ENCODE measurements around the gene CLDND1. TPM values are rescaled to one million over a fixed set of nuclear protein-coding genes. Genes with fewer than 3 reads are reported as not detected.
A peak's percentile ranks its signal among the peaks of the same experiment; 100 is the strongest.

CLDND1 gene
- total RNA-seq, 1 experiment from 2014 or later: 80.6 TPM

- TF ChIP-seq, protein P1, sequence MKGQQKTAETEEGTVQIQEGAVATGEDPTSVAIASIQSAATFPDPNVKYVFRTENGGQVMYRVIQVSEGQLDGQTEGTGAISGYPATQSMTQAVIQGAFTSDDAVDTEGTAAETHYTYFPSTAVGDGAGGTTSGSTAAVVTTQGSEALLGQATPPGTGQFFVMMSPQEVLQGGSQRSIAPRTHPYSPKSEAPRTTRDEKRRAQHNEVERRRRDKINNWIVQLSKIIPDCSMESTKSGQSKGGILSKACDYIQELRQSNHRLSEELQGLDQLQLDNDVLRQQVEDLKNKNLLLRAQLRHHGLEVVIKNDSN (CRISPR knock-in tag; IDR thresholded peaks at IDR 0.05): 0 out of 2 replicates have a peak, but pooled peaks have one; percentile 18
- TF ChIP-seq, protein P2, sequence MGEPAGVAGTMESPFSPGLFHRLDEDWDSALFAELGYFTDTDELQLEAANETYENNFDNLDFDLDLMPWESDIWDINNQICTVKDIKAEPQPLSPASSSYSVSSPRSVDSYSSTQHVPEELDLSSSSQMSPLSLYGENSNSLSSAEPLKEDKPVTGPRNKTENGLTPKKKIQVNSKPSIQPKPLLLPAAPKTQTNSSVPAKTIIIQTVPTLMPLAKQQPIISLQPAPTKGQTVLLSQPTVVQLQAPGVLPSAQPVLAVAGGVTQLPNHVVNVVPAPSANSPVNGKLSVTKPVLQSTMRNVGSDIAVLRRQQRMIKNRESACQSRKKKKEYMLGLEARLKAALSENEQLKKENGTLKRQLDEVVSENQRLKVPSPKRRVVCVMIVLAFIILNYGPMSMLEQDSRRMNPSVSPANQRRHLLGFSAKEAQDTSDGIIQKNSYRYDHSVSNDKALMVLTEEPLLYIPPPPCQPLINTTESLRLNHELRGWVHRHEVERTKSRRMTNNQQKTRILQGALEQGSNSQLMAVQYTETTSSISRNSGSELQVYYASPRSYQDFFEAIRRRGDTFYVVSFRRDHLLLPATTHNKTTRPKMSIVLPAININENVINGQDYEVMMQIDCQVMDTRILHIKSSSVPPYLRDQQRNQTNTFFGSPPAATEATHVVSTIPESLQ (CRISPR knock-in tag; IDR thresholded peaks at IDR 0.05): no peak
- TF ChIP-seq CDX4 (CRISPR knock-in tag; IDR thresholded peaks at IDR 0.05; ENCODE audit: borderline replicate concordance) (no peak), IRF1 (CRISPR knock-in tag; IDR thresholded peaks at IDR 0.05) (no peak), MYBL2 (CRISPR knock-in tag; IDR thresholded peaks at IDR 0.05) (peak; percentile 35; the same call in 1 of the 2 replicates), ZNF416 (CRISPR knock-in tag; IDR thresholded peaks at IDR 0.05) (no peak), GRHL2 (CRISPR knock-in tag; IDR thresholded peaks at IDR 0.05; ENCODE audit: insufficient replicate concordance, severe bottlenecking) (no peak), HMGA2 (CRISPR knock-in tag; IDR thresholded peaks at IDR 0.05) (no peak), SMAD3 (CRISPR knock-in tag; IDR thresholded peaks at IDR 0.05; ENCODE audit: borderline replicate concordance) (no peak), ZNF281 (CRISPR knock-in tag; IDR thresholded peaks at IDR 0.05) (no peak), SP1 (CRISPR knock-in tag; conservative IDR thresholded peaks at IDR 0.05) (peak; percentile 80), ZNF396 (CRISPR knock-in tag; IDR thresholded peaks at IDR 0.05; ENCODE audit: borderline replicate concordance) (no peak), ZNF532 (CRISPR knock-in tag; IDR thresholded peaks at IDR 0.05; ENCODE audit: borderline replicate concordance) (no peak), ZNF263 (CRISPR knock-in tag; IDR thresholded peaks at IDR 0.05; ENCODE audit: low read depth) (no peak), ZNF219 (CRISPR knock-in tag; IDR thresholded peaks at IDR 0.05; ENCODE audit: borderline replicate concordance) (no peak), NR3C1 (CRISPR knock-in tag; conservative IDR thresholded peaks at IDR 0.05; ENCODE audit: low read depth) (no peak), TEAD4 (CRISPR knock-in tag; IDR thresholded peaks at IDR 0.05) (no peak), FOXK1 (CRISPR knock-in tag; IDR thresholded peaks at IDR 0.05) (no peak), OVOL2 (CRISPR knock-in tag; IDR thresholded peaks at IDR 0.05; ENCODE audit: borderline replicate concordance) (no peak)
- TF ChIP-seq, protein P3, sequence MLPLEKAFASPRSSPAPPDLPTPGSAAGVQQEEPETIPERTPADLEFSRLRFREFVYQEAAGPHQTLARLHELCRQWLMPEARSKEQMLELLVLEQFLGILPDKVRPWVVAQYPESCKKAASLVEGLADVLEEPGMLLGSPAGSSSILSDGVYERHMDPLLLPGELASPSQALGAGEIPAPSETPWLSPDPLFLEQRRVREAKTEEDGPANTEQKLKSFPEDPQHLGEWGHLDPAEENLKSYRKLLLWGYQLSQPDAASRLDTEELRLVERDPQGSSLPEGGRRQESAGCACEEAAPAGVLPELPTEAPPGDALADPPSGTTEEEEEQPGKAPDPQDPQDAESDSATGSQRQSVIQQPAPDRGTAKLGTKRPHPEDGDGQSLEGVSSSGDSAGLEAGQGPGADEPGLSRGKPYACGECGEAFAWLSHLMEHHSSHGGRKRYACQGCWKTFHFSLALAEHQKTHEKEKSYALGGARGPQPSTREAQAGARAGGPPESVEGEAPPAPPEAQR (CRISPR knock-in tag; IDR thresholded peaks at IDR 0.05): no peak
- TF ChIP-seq, protein P4, sequence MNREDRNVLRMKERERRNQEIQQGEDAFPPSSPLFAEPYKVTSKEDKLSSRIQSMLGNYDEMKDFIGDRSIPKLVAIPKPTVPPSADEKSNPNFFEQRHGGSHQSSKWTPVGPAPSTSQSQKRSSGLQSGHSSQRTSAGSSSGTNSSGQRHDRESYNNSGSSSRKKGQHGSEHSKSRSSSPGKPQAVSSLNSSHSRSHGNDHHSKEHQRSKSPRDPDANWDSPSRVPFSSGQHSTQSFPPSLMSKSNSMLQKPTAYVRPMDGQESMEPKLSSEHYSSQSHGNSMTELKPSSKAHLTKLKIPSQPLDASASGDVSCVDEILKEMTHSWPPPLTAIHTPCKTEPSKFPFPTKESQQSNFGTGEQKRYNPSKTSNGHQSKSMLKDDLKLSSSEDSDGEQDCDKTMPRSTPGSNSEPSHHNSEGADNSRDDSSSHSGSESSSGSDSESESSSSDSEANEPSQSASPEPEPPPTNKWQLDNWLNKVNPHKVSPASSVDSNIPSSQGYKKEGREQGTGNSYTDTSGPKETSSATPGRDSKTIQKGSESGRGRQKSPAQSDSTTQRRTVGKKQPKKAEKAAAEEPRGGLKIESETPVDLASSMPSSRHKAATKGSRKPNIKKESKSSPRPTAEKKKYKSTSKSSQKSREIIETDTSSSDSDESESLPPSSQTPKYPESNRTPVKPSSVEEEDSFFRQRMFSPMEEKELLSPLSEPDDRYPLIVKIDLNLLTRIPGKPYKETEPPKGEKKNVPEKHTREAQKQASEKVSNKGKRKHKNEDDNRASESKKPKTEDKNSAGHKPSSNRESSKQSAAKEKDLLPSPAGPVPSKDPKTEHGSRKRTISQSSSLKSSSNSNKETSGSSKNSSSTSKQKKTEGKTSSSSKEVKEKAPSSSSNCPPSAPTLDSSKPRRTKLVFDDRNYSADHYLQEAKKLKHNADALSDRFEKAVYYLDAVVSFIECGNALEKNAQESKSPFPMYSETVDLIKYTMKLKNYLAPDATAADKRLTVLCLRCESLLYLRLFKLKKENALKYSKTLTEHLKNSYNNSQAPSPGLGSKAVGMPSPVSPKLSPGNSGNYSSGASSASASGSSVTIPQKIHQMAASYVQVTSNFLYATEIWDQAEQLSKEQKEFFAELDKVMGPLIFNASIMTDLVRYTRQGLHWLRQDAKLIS (CRISPR knock-in tag; IDR thresholded peaks at IDR 0.05; ENCODE audit: borderline replicate concordance): no peak
Measured at GRCh38 chr3:98522544-98523281, at the start of gene CLDND1 (continued).
